GM18517 (cell line): ENCODE results near the gene FRMD4A.

Experiments used
- ATAC-seq: cut with Tn5 transposase; IDR thresholded peaks from one replicate; pipeline ENCODE4 v1.9.1; 2021; ENCODE audit warnings: mild to moderate bottlenecking, moderate library complexity; ENCODE audit not compliant: unreplicated experiment

FRMD4A gene

GRCh38 chr10:13612654-13613373 lies 717.9 kb downstream of the FRMD4A start:
- no peak for ATAC-seq

GRCh38 chr10:13608246-13608853 lies 722.4 kb downstream of the FRMD4A start:
- ATAC-seq: no peak

- no peak for ATAC-seq
These were observed 726.2 kb downstream of the FRMD4A start for GRCh38 chr10:13604357-13605040.

GRCh38 chr10:13597909-13598308 lies 732.8 kb downstream of the FRMD4A start:
- ATAC-seq: no peak

GRCh38 chr10:13594641-13595040 lies 736.1 kb downstream of the FRMD4A start:
- no peak for ATAC-seq
